Vagina (tissue), 2 donors: ENCODE measurements around the gene SRRM4. TPM values are rescaled to one million over a fixed set of nuclear protein-coding genes. Genes with fewer than 3 reads are reported as not detected.

Experiments
- DNase-seq, 2 donors: peaks; one replicate each; pipeline ENCODE4 v3.0.0-alpha.2; 2017; ENCODE audit errors: extremely low spot score in 2 of 2
- H3K27ac ChIP-seq: fragments of 200-600 bp; sonication (generic); one replicate; pipeline ENCODE4 v1.5.1; 2019
- H3K27me3 ChIP-seq: fragments of 200-600 bp; sonication (generic); one replicate; pipeline ENCODE4 v1.5.1; 2019
- H3K36me3 ChIP-seq, 2 donors: fragments of 200-600 bp; sonication (generic); one replicate each; pipeline ENCODE4 v1.5.1; 2017 to 2019
- H3K4me1 ChIP-seq: fragments of 200-600 bp; sonication (generic); one replicate; pipeline ENCODE4 v1.5.1; 2019
- H3K4me3 ChIP-seq, 2 donors: fragments of 200-600 bp; sonication (generic); 1 replicate in 1 of 2; 2 replicates in 1 of 2; pipeline ENCODE4 v1.5.1; 2016 to 2019
- H3K9me3 ChIP-seq: fragments of 200-600 bp; sonication (generic); one replicate; pipeline ENCODE4 v1.5.1; 2019
- CTCF ChIP-seq, 3 experiments: fragments of 450-650 bp in 2 of 3; fragments of 200-600 bp in 1 of 3; sonication (generic) in 1 of 3; IDR thresholded peaks; one replicate each; pipeline ENCODE4 v1.5.1; 2017 to 2019; ENCODE audit warnings: antibody characterized with exemption in 3 of 3, mild to moderate bottlenecking in 2 of 3, moderate library complexity in 2 of 3
- POLR2A ChIP-seq, 2 donors: fragments of 450-650 bp; IDR thresholded peaks; one replicate each; pipeline ENCODE4 v1.6.1; 2017; ENCODE audit warnings: antibody characterized with exemption in 2 of 2, mild to moderate bottlenecking in 2 of 2, moderate library complexity in 2 of 2
- POLR2AphosphoS5 ChIP-seq, 2 donors: sonication (generic); formaldehyde crosslinking; IDR thresholded peaks; one replicate each; pipeline ENCODE4 v1.9.0; 2017; ENCODE audit warnings: antibody characterized with exemption in 2 of 2, mild to moderate bottlenecking in 2 of 2, low read depth in 1 of 2; ENCODE audit not compliant: insufficient read depth in 1 of 2
- intact Hi-C: fragments of 100-400 bp; cut with DNase I; formaldehyde crosslinking; loops from one replicate; pipeline ENCODE4 v1.15.1; 2023
- total RNA-seq: library from RNA; depleted of rRNA; stranded (reverse); fragments of >200 nt; gene quantifications from one replicate; pipeline ENCODE4 v1.2.3, GENCODE V29; 2016

Gene SRRM4
- total RNA-seq, 1 donor from 2014 or later: under 0.01 TPM

GRCh38 chr12:119052001-119052400 is 70.7 kb downstream of the SRRM4 start:
- Histone ChIP-seq H3K36me3 (no peaks in the 10 kb centered on the region), H3K9me3 (no peaks in the 10 kb centered on the region), H3K27me3 (no peaks in the 10 kb centered on the region), H3K4me1 (no peaks in the 10 kb centered on the region), H3K4me3 (no peak overlapping the region), H3K27ac (no peak overlapping the region)
- DNase-seq: no peak
- TF ChIP-seq CTCF (IDR thresholded peaks at IDR 0.05): no peak
- TF ChIP-seq POLR2AphosphoS5 (IDR thresholded peaks at IDR 0.05; ENCODE audit: insufficient read depth in 1 of 2, low read depth in 1 of 2): no peak
- TF ChIP-seq POLR2A (IDR thresholded peaks at IDR 0.05): no peak
- intact Hi-C loops: no loop called here

GRCh38 chr12:119055977-119056376 is 74.6 kb downstream of the SRRM4 start:
- no peak overlapping the region for H3K4me3 ChIP-seq

GRCh38 chr12:119060847-119061796 is 79.8 kb downstream of the SRRM4 start:
- DNase-seq: no peak
- no peaks in the 10 kb centered on the region for H3K36me3 ChIP-seq
- intact Hi-C loops: no loop called here

More at GRCh38 chr12:119055977-119056376, 74.6 kb downstream of the SRRM4 start:
- H3K36me3 ChIP-seq: no peaks in the 10 kb centered on the region
- H3K9me3 ChIP-seq: no peaks in the 10 kb centered on the region
- no peak for DNase-seq
- H3K4me1 ChIP-seq: no peaks in the 10 kb centered on the region
- TF ChIP-seq CTCF (IDR thresholded peaks at IDR 0.05) (no peak), POLR2A (IDR thresholded peaks at IDR 0.05) (no peak), POLR2AphosphoS5 (IDR thresholded peaks at IDR 0.05; ENCODE audit: insufficient read depth in 1 of 2, low read depth in 1 of 2) (no peak)
- H3K27me3 ChIP-seq: no peaks in the 10 kb centered on the region
- no peak overlapping the region for H3K27ac ChIP-seq
- intact Hi-C loops: no loop called here

DNA sequence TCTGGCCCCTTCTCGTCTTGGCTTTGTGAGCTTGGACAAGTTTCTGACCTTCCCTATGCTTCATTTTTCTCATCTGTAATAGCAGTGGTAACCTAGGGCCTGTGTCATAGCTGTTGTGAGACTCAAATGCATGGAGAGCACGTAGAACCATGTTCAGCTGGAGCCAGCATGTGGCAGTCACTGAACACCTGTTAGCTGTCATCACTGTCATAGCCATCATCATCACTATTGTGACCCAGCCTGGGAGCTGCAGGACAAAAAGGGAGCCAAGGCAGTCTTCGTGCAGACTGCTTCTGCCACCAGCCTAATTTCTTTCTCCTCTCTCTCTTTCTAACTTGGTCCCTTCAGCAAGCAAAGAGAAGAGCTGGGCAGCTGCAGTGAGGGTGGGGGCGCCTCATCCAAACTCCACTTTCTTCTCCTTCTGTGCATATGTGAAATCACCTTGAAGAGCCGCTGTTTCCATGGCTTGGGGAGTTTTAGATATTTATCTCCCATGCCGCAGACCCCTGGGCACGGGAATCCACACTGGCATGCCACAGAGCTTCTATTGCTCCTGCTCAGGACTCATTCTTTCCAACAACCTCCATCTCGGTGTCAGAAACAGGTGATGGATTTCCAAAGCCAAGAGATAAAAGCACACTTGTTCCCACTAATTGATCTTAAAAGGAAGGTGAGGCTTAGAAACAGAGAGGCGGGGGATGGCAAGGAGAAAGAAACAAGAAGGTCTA is 87.0 kb downstream of the SRRM4 start:
- Histone ChIP-seq H3K27ac (no peak overlapping the region), H3K4me1 (no peaks in the 10 kb centered on the region), H3K4me3 (no peak overlapping the region), H3K36me3 (no peaks in the 10 kb centered on the region), H3K27me3 (no peaks in the 10 kb centered on the region), H3K9me3 (no peaks in the 10 kb centered on the region)
- intact Hi-C loops: no loop called here
- no peak for DNase-seq
- TF ChIP-seq POLR2AphosphoS5 (IDR thresholded peaks at IDR 0.05; ENCODE audit: insufficient read depth in 1 of 2, low read depth in 1 of 2) (no peak), POLR2A (IDR thresholded peaks at IDR 0.05) (no peak), CTCF (IDR thresholded peaks at IDR 0.05) (no peak)

More at GRCh38 chr12:119060847-119061796, 79.8 kb downstream of the SRRM4 start:
- Histone ChIP-seq H3K9me3 (no peaks in the 10 kb centered on the region), H3K27me3 (no peaks in the 10 kb centered on the region), H3K4me3 (no peak overlapping the region), H3K27ac (no peak overlapping the region), H3K4me1 (no peaks in the 10 kb centered on the region)
- TF ChIP-seq POLR2A (IDR thresholded peaks at IDR 0.05) (no peak), POLR2AphosphoS5 (IDR thresholded peaks at IDR 0.05; ENCODE audit: insufficient read depth in 1 of 2, low read depth in 1 of 2) (no peak), CTCF (IDR thresholded peaks at IDR 0.05) (no peak)
